Thyroid gland (tissue), 4 donors: Measurements from ENCODE around the gene TMEM255B. TPM values are rescaled to one million over a fixed set of nuclear protein-coding genes. Genes with fewer than 3 reads are reported as not detected.

ENCODE experiments used
- DNase-seq, 2 donors: peaks; one replicate each; pipeline ENCODE4 v3.0.0-alpha.2; 2019
- H3K27ac ChIP-seq, 3 donors: fragments of 200-600 bp; sonication (generic); 1 replicate in 2 of 3; 2 replicates in 1 of 3; pipeline ENCODE4 v1.5.1; 2016 to 2019; ENCODE audit warnings: mild to moderate bottlenecking in 1 of 3, moderate library complexity in 1 of 3
- H3K27me3 ChIP-seq: fragments of 200-600 bp; sonication (generic); one replicate; pipeline ENCODE4 v1.5.1; 2019
- H3K36me3 ChIP-seq, 2 donors: fragments of 200-600 bp; sonication (generic); one replicate each; pipeline ENCODE4 v1.5.1; 2016 to 2019
- H3K4me1 ChIP-seq, 2 donors: fragments of 200-600 bp; sonication (generic); one replicate each; pipeline ENCODE4 v1.5.1; 2017 to 2019
- H3K4me3 ChIP-seq, 3 donors: fragments of 200-600 bp; sonication (generic); replicated peaks in 1 of 3; 1 replicate in 2 of 3; 2 replicates in 1 of 3; pipeline ENCODE4 v1.5.1; 2016; ENCODE audit warnings: mild to moderate bottlenecking in 1 of 3
- H3K9me3 ChIP-seq: fragments of 200-600 bp; sonication (generic); one replicate; pipeline ENCODE4 v1.5.1; 2017
- POLR2A ChIP-seq, 2 donors: fragments of 450-650 bp; IDR thresholded peaks; one replicate each; pipeline ENCODE4 v1.6.1; 2017; ENCODE audit warnings: antibody characterized with exemption in 2 of 2, mild to moderate bottlenecking in 2 of 2, moderate library complexity in 1 of 2
- WGBS, 2 donors: methylation state at CpG; one replicate each; pipeline ENCODE4 v1.1.5; 2017; 5-methylcytosine and 5-hydroxymethylcytosine counted together
- intact Hi-C: fragments of 100-400 bp; cut with DNase I; formaldehyde crosslinking; loops from one replicate; pipeline ENCODE4 v1.15.1; 2023
- total RNA-seq, 4 donors: library from RNA; depleted of rRNA; stranded (reverse); fragments of >200 nt; gene quantifications; one replicate each; pipeline ENCODE4 v1.2.3, GENCODE V29; 2016
- TF ChIP-seq, protein P1 (sequence below), 6 experiments: fragments of 200-600 bp in 3 of 6; fragments of 450-650 bp in 3 of 6; sonication (generic) in 3 of 6; IDR thresholded peaks; one replicate each; pipeline ENCODE4 v1.5.1; 2016 to 2019; ENCODE audit warnings: antibody characterized with exemption in 6 of 6, mild to moderate bottlenecking in 2 of 6, inconsistent platforms in 1 of 6, moderate library complexity in 1 of 6

The TMEM255B gene
- total RNA-seq, 4 donors from 2014 or later = 6.1 to 9.2 (median 8.3) TPM

DNA sequence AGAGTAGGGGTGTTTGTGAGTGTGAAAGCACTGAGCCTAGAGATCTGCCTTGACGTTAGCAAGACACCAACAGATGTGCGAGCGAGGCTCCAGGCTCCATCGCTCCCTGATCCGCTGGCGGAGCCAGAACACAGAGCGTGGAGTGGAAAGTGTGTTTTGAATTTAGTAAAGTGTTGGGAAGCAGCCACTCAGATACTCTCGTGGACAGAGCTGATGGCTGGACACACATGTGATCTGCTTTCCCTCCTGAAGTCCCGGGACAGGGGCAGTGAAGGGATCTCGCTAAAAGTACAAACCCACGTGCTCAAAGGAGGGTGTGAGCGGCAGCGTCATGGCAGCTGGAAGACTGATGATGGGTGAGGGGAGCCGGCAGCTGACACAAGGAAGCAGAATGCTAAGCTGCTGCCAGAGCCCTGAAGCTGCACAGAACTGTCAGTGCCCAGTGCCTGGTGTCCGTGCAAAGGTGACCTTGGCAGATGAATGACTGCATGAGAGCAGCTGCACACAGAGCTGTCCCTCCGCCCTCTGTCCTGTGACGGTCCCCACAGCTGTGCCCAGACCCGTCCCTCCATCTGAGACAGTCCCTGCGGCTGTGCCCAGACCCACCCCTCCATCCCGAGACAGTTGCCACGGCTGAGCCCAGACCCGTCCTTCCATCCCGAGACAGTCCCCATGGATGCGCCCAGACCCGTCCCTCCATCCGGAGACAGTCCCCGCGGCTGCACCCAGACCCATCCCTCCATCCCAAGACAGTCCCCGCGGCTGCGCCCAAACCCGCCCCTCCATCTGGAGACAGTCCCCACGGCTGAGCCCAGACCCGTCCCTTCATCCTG lies 29.6 kb upstream of the TMEM255B start:
- TF ChIP-seq, protein P1, sequence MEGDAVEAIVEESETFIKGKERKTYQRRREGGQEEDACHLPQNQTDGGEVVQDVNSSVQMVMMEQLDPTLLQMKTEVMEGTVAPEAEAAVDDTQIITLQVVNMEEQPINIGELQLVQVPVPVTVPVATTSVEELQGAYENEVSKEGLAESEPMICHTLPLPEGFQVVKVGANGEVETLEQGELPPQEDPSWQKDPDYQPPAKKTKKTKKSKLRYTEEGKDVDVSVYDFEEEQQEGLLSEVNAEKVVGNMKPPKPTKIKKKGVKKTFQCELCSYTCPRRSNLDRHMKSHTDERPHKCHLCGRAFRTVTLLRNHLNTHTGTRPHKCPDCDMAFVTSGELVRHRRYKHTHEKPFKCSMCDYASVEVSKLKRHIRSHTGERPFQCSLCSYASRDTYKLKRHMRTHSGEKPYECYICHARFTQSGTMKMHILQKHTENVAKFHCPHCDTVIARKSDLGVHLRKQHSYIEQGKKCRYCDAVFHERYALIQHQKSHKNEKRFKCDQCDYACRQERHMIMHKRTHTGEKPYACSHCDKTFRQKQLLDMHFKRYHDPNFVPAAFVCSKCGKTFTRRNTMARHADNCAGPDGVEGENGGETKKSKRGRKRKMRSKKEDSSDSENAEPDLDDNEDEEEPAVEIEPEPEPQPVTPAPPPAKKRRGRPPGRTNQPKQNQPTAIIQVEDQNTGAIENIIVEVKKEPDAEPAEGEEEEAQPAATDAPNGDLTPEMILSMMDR (IDR thresholded peaks at IDR 0.05) = no peak
- TF ChIP-seq POLR2A (IDR thresholded peaks at IDR 0.05) = no peak
- intact Hi-C loops = no loop called here
- no peaks in the 10 kb centered on the region for H3K36me3 ChIP-seq
- no peak overlapping the region for H3K27ac ChIP-seq
- H3K4me1 ChIP-seq = peaks cover 5 to 7% of the 10 kb centered on the region in 2 donors
- no peaks in the 10 kb centered on the region for H3K27me3 ChIP-seq
- no peak for DNase-seq
- H3K9me3 ChIP-seq = no peaks in the 10 kb centered on the region
- H3K4me3 ChIP-seq = no peak overlapping the region
- 77% methylated on average over 27 to 34 of the region's 34 CpGs for WGBS, 2 donors

GRCh38 chr13:113730258-113730691 lies 28.8 kb upstream of the TMEM255B start:
- WGBS, 2 donors = 70 to 74% methylated on average over 13 to 15 of the region's 21 CpGs
- Histone ChIP-seq H3K4me1 (peaks cover 0 to 6% of the 10 kb centered on the region in 2 donors), H3K4me3 (no peak overlapping the region), H3K9me3 (no peaks in the 10 kb centered on the region), H3K27ac (no peak overlapping the region), H3K36me3 (no peaks in the 10 kb centered on the region), H3K27me3 (no peaks in the 10 kb centered on the region)
- DNase-seq = no peak
- TF ChIP-seq, protein P1 (IDR thresholded peaks at IDR 0.05) = no peak
- TF ChIP-seq POLR2A (IDR thresholded peaks at IDR 0.05) = no peak
- intact Hi-C loops = no loop called here

- Histone ChIP-seq H3K4me1 (peaks cover 0 to 6% of the 10 kb centered on the region in 2 donors), H3K36me3 (no peaks in the 10 kb centered on the region), H3K27me3 (no peaks in the 10 kb centered on the region), H3K27ac (no peak overlapping the region), H3K4me3 (no peak overlapping the region), H3K9me3 (no peaks in the 10 kb centered on the region)
- no peak for TF ChIP-seq POLR2A (IDR thresholded peaks at IDR 0.05)
- TF ChIP-seq, protein P1 (IDR thresholded peaks at IDR 0.05) = no peak
- DNase-seq = no peak
- intact Hi-C loops = no loop called here
- 100% methylated on average over 1 of the region's 4 CpGs; no CpG with 5 or more reads in 1 of the 2 donors for WGBS, 2 donors
These were observed 28.2 kb upstream of the TMEM255B start for GRCh38 chr13:113730831-113731191.

- no peaks in the 10 kb centered on the region for H3K27me3 ChIP-seq
- H3K4me3 ChIP-seq = no peak overlapping the region
- WGBS, 2 donors = 89 to 90% methylated on average over 18 to 20 of the region's 32 CpGs
- DNase-seq = no peak
- intact Hi-C loops = no loop called here
- TF ChIP-seq, protein P1 (IDR thresholded peaks at IDR 0.05) = no peak
- H3K27ac ChIP-seq = no peak overlapping the region
- no peaks in the 10 kb centered on the region for H3K9me3 ChIP-seq
- peaks cover 0 to 4% of the 10 kb centered on the region in 2 donors for H3K4me1 ChIP-seq
- no peaks in the 10 kb centered on the region for H3K36me3 ChIP-seq
These were observed 27.5 kb upstream of the TMEM255B start for GRCh38 chr13:113731192-113732175.
